H1 (cell line): Measurements from ENCODE around the gene MRPL41. TPM values are rescaled to one million over a fixed set of nuclear protein-coding genes. Genes with fewer than 3 reads are reported as not detected.

Experiments
- ASH2L ChIP-seq: fragments of 200-600, 300-600 bp; sonication (generic); IDR thresholded peaks from one replicate; pipeline ENCODE4 v1.7.1; 2017; ENCODE audit warnings: low read length
- SIN3A ChIP-seq, 2 experiments: IDR thresholded peaks in 1 of 2; conservative IDR thresholded peaks in 1 of 2; 2 replicates each; pipeline ENCODE4 v1.6.1; 2011 to 2012; ENCODE audit warnings: low read length in 2 of 2, improper control_type of control experiment in 1 of 2, low read depth in 1 of 2, mild to moderate bottlenecking in 1 of 2
- polyA plus RNA-seq, 7 experiments: library from polyadenylated mRNA; depleted of rRNA in 3 of 7; stranded (reverse) in 5 of 7; unstranded in 2 of 7; fragments of >200 nt in 5 of 7; fragments of 200-250 nt in 2 of 7; gene quantifications; 1 replicate in 5 of 7; 2 replicates in 1 of 7; 4 replicates in 1 of 7; pipeline versions ENCODE4 v1.2.1 to v1.2.3, GENCODE V29; 2011 to 2013; ENCODE audit warnings: missing spikeins in 2 of 7, mixed read lengths in 2 of 7
- total RNA-seq: library from RNA; stranded (reverse); fragmentation: NEBNext Ultra II Directional; extraction: Animal tissue kit (Norgen Biotek cat#: 25700); gene quantifications from 2 replicates; pipeline ENCODE4 v1.2.1, GENCODE V29; 2021
- TF ChIP-seq, protein P1 (sequence below): IDR thresholded peaks from 2 replicates; pipeline ENCODE4 v1.6.1; 2012; ENCODE audit warnings: low read length, inconsistent platforms

The MRPL41 gene
- total and polyA plus RNA-seq, 2 of the 8 experiments (the other 6 are each of a cell fraction or from before 2014, with no cell fraction given), result 47.2 to 58.1 TPM

DNA sequence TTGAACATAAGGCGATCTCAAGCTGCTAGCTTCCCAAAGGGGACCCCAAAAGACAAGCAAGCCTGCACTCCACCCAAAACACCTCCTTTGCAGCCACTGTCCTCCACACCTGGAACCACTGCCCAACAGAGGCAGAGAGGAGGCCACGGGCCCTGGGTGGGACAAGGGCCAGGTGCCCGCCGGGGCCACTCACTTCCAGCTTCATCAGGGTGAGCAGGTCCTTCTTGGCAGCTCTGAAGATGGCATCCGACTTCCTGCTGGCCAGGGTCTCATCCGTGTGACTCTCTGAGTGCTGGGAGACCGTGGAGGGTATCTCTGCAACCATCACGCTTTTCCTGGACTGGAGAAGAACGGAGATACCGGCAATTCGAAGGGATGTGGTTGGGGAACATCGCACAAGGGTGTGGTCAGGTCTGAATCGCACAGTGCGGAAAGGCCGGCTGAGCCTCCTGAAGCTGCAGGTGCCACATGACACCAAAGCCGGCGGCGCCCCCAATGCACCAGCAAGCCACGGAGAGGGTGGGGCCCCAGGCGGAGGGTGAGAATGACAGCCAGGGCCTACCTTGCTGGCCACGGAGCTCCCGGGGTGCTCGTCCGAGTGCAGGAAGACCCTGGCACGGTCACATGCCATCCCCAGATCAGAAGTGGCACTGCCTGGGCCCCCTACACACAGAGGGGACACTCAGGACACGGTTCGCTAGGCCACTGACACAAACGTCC lies 46.1 kb upstream of the MRPL41 start (continued):
- TF ChIP-seq SIN3A (conservative IDR thresholded peaks at IDR 0.05 in 1 of 2, IDR thresholded peaks at IDR 0.05 in 1 of 2; ENCODE audit: low read depth in 1 of 2, low read length in 2 of 2), result no peak
- no peak for TF ChIP-seq ASH2L
- TF ChIP-seq, protein P1, sequence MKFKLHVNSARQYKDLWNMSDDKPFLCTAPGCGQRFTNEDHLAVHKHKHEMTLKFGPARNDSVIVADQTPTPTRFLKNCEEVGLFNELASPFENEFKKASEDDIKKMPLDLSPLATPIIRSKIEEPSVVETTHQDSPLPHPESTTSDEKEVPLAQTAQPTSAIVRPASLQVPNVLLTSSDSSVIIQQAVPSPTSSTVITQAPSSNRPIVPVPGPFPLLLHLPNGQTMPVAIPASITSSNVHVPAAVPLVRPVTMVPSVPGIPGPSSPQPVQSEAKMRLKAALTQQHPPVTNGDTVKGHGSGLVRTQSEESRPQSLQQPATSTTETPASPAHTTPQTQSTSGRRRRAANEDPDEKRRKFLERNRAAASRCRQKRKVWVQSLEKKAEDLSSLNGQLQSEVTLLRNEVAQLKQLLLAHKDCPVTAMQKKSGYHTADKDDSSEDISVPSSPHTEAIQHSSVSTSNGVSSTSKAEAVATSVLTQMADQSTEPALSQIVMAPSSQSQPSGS, result no peak
